ENCODE results near the gene EFNA1.

The EFNA1 gene

GRCh38 chr1:155124503-155125463 is 2.9 kb upstream of the EFNA1 start:
- peak; percentile 32 for DNase-seq (ENCODE audit: low spot score)

GRCh38 chr1:155125511-155125945 is 2.1 kb upstream of the EFNA1 start:
- DNase-seq (ENCODE audit: low spot score): no peak

GRCh38 chr1:155125946-155126555 is 1.6 kb upstream of the EFNA1 start:
- peak; percentile 39 for DNase-seq (ENCODE audit: low spot score)

- peak; percentile 69 for DNase-seq (ENCODE audit: low spot score)
These were observed 1.0 kb upstream of the EFNA1 start for GRCh38 chr1:155126556-155127104.

GRCh38 chr1:155127967-155128754 is 485 bp downstream of the EFNA1 start:
- DNase-seq (ENCODE audit: low spot score): no peak

- DNase-seq (ENCODE audit: low spot score): peak; percentile 33
These were observed 1.2 kb downstream of the EFNA1 start for GRCh38 chr1:155128755-155129473.

- DNase-seq (ENCODE audit: low spot score): no peak
These were observed 2.8 kb downstream of the EFNA1 start for GRCh38 chr1:155130272-155131006.

- no peak for DNase-seq (ENCODE audit: low spot score)
These were observed 3.6 kb downstream of the EFNA1 start for GRCh38 chr1:155131285-155131684.

GRCh38 chr1:155131856-155132255 is 4.2 kb downstream of the EFNA1 start:
- DNase-seq (ENCODE audit: low spot score): no peak

GRCh38 chr1:155133799-155134281 is 6.2 kb downstream of the EFNA1 start:
- DNase-seq (ENCODE audit: low spot score): no peak

- DNase-seq (ENCODE audit: low spot score): peak; percentile 24
These were observed 6.6 kb downstream of the EFNA1 start for GRCh38 chr1:155134322-155134721.

GRCh38 chr1:155134880-155135414 is 7.3 kb downstream of the EFNA1 start:
- DNase-seq (ENCODE audit: low spot score): peak; percentile 60

GRCh38 chr1:155135415-155136028 is 7.8 kb downstream of the EFNA1 start, which contains the start of gene SLC50A1:
TSS of gene SLC50A1 (plus strand) at chr1:155135852. CDS start at chr1:155135912, 60 bp downstream.
- DNase-seq (ENCODE audit: low spot score): peak; percentile 99

- DNase-seq (ENCODE audit: low spot score): peak; percentile 46
These were observed 9.1 kb downstream of the EFNA1 start for GRCh38 chr1:155136748-155137147.

- DNase-seq (ENCODE audit: low spot score): peak; percentile 10
These were observed 9.7 kb downstream of the EFNA1 start for GRCh38 chr1:155137154-155137949.

- DNase-seq (ENCODE audit: low spot score): peak; percentile 94
These were observed 12.4 kb downstream of the EFNA1 start, which contains the start of gene DPM3 for GRCh38 chr1:155139895-155140629. TSS of gene DPM3 (minus strand) at chr1:155140531. CDS start at chr1:155140240, 291 bp downstream.

GRCh38 chr1:155140630-155140953 is 12.9 kb downstream of the EFNA1 start:
- no peak for DNase-seq (ENCODE audit: low spot score)

- DNase-seq (ENCODE audit: low spot score): no peak
These were observed 14.1 kb downstream of the EFNA1 start for GRCh38 chr1:155141749-155142148.

Data from D341Med (cell line).